ENCODE data around the gene CNTFR. TPM values are rescaled to one million over a fixed set of nuclear protein-coding genes. Genes with fewer than 3 reads are reported as not detected.
A peak's percentile ranks its signal among the peaks of the same experiment; 100 is the strongest.

CNTFR gene
- total and polyA plus RNA-seq, 10 of the 15 experiments (the other 5 are each of a cell fraction or from before 2014, with no cell fraction given): not detected

DNA sequence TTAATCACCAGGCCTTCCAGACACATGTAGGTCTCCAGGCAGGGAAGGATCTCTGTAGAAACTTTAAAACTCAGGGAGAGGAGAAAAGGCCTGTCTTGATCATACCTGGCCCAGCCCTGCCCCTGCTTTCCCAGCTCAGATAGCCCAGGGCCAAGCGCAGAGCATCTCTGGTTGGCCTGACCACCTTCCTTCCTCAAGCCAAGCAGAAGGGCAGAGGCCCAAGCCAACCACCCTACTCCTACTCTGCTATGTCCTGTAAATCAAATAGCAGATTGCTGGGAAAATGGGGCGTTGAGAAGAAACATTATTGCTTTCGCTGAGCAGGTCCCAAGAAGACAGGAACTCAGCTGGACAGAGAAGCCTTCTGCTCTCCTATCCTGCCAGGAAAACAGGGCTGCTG is 81.1 kb downstream of the CNTFR start:
- in situ Hi-C loops (cut with MboI) (no loop called here), intact Hi-C loops (cut with micrococcal nuclease; ENCODE audit: unreplicated experiment) (no loop called here)
- CTCF ChIA-PET: no interaction called here
- Histone ChIP-seq H3K79me2 (ENCODE audit: control insufficient read depth, insufficient read depth, low read length) (no peaks in the 10 kb centered on the region), H3K4me1 (ENCODE audit: control insufficient read depth, insufficient read depth, low read length) (no peaks in the 10 kb centered on the region), H2AFZ (ENCODE audit: control insufficient read depth, low read depth, low read length) (no peak overlapping the region), H3K9ac (ENCODE audit: control insufficient read depth, insufficient read depth, low read length) (no peak overlapping the region), H3K36me3 (ENCODE audit: control insufficient read depth in 2 of 2, insufficient read depth in 2 of 2, low read length in 1 of 2) (no peaks in the 10 kb centered on the region; a peak in 1 of 4 replicates), H3K9me3 (replicated peaks; ENCODE audit: control insufficient read depth, insufficient read depth, low read length) (no peaks in the 10 kb centered on the region), H3K4me3 (no peak overlapping the region), H3K27ac (ENCODE audit: control insufficient read depth, insufficient read depth) (no peak overlapping the region), H3K4me2 (ENCODE audit: control insufficient read depth, insufficient read depth) (no peak overlapping the region), H4K20me1 (ENCODE audit: control insufficient read depth, insufficient read depth) (no peaks in the 10 kb centered on the region; the same call in 1 of the 2 replicates), H3K27me3 (replicated peaks in 1 of 2; ENCODE audit: control insufficient read depth in 2 of 2, insufficient read depth in 2 of 2, low read length in 1 of 2) (peaks cover 9 to 10% of the 10 kb centered on the region in 2 experiments; a peak in 3 of 4 replicates)
- TF ChIP-seq DPF2 (IDR thresholded peaks at IDR 0.05): no peak
- TF ChIP-seq, protein P1, sequence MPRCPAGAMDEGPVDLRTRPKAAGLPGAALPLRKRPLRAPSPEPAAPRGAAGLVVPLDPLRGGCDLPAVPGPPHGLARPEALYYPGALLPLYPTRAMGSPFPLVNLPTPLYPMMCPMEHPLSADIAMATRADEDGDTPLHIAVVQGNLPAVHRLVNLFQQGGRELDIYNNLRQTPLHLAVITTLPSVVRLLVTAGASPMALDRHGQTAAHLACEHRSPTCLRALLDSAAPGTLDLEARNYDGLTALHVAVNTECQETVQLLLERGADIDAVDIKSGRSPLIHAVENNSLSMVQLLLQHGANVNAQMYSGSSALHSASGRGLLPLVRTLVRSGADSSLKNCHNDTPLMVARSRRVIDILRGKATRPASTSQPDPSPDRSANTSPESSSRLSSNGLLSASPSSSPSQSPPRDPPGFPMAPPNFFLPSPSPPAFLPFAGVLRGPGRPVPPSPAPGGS (IDR thresholded peaks at IDR 0.05; ENCODE audit: borderline replicate concordance, insufficient read depth, low read depth, low read length, poor library complexity, severe bottlenecking): no peak
- POLR2A ChIA-PET: no interaction called here
- FAIRE-seq: no peak
- RAD21 ChIA-PET (ENCODE audit: unreplicated experiment): no interaction called here
- SMC1A ChIA-PET (ENCODE audit: uncharacterized antibody, unreplicated experiment): no interaction called here
- no TSS peak for BruUV-seq (replicated peaks)
- DNase-seq (ENCODE audit: low read depth, low spot score): no peak
- WGBS (ENCODE audit: insufficient coverage, insufficient replicate concordance, low lambda C conversion rate, missing lambda C conversion rate): 54% methylated on average over 3 of the region's 3 CpGs
- ATAC-seq: no peak

GRCh38 chr9:34507966-34508365 is 81.6 kb downstream of the CNTFR start:
- Histone ChIP-seq H3K27ac (ENCODE audit: control insufficient read depth, insufficient read depth) (no peak overlapping the region), H3K36me3 (ENCODE audit: control insufficient read depth in 2 of 2, insufficient read depth in 2 of 2, low read length in 1 of 2) (no peaks in the 10 kb centered on the region; a peak in 1 of 4 replicates), H3K4me2 (ENCODE audit: control insufficient read depth, insufficient read depth) (no peak overlapping the region), H3K4me3 (no peak overlapping the region), H3K9me3 (replicated peaks; ENCODE audit: control insufficient read depth, insufficient read depth, low read length) (no peaks in the 10 kb centered on the region), H3K27me3 (replicated peaks in 1 of 2; ENCODE audit: control insufficient read depth in 2 of 2, insufficient read depth in 2 of 2, low read length in 1 of 2) (peaks cover 8 to 11% of the 10 kb centered on the region in 2 experiments; a peak in 3 of 4 replicates), H4K20me1 (ENCODE audit: control insufficient read depth, insufficient read depth) (no peaks in the 10 kb centered on the region; the same call in 1 of the 2 replicates), H3K79me2 (ENCODE audit: control insufficient read depth, insufficient read depth, low read length) (no peaks in the 10 kb centered on the region), H2AFZ (ENCODE audit: control insufficient read depth, low read depth, low read length) (no peak overlapping the region), H3K4me1 (ENCODE audit: control insufficient read depth, insufficient read depth, low read length) (no peaks in the 10 kb centered on the region), H3K9ac (ENCODE audit: control insufficient read depth, insufficient read depth, low read length) (no peak overlapping the region)
- POLR2A ChIA-PET: no interaction called here
- DNase-seq (ENCODE audit: low read depth, low spot score) (no peak), FAIRE-seq (no peak), ATAC-seq (peak; percentile 37; the same call in 1 of the 3 replicates)
- CTCF ChIA-PET: no interaction called here
- in situ Hi-C loops (cut with MboI): no loop called here
- BruUV-seq (replicated peaks): no TSS peak
- RAD21 ChIA-PET (ENCODE audit: unreplicated experiment): no interaction called here
- intact Hi-C loops (cut with micrococcal nuclease; ENCODE audit: unreplicated experiment): no loop called here
- no peak for TF ChIP-seq FOXM1 (IDR thresholded peaks at IDR 0.05; ENCODE audit: low read depth, low read length)
- TF ChIP-seq SPI1 (IDR thresholded peaks at IDR 0.05; ENCODE audit: borderline replicate concordance, insufficient read depth, low read depth, low read length): 0 out of 2 replicates have a peak, but pooled peaks have one; percentile 12
- SMC1A ChIA-PET (ENCODE audit: uncharacterized antibody, unreplicated experiment): no interaction called here
